GM12892 (cell line): ENCODE measurements around the gene WFS1.

Experiments
- POLR2A ChIP-seq: IDR thresholded peaks from 2 replicates; pipeline ENCODE4 v1.6.1; 2011; ENCODE audit warnings: low read depth, low read length, control low read depth
- TAF1 ChIP-seq: IDR thresholded peaks from 2 replicates; pipeline ENCODE4 v1.6.1; 2011; ENCODE audit warnings: low read depth, mild to moderate bottlenecking, control low read depth, low read length, borderline replicate concordance

GRCh38 chr4:6352031-6352692 is 82.5 kb downstream of the WFS1 start:
- TF ChIP-seq TAF1 (no peak), POLR2A (no peak)
